Measurements from ENCODE around the gene SFXN1. TPM values are rescaled to one million over a fixed set of nuclear protein-coding genes. Genes with fewer than 3 reads are reported as not detected.
"Not testable (repeated sequence)": the region's sequence is repeated elsewhere in the genome, so short reads cannot be mapped to it uniquely, and the experiment has no call there.

Gene SFXN1
- total and polyA plus RNA-seq, 8 donors: 4.3 to 18.1 (median 10.5) TPM

DNA sequence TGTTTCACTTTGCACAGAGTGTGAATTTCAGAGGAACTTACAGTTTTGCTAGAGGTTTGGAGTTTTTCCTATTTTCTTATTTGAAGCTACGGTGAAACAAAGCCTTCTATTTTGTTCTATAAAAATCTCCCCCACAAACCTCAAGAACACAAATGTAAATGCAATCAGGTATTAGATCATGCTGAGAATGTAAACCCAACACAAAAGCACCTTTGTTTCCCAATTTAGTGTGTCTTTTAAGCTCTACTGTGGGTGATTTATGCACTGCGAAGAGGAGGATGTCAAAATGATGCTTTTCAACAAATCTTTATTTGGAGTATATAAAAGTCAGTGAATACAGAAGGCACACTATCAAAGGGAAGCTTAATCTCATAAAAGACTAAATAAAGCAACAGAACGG is 30.1 kb upstream of the SFXN1 start:
- Histone ChIP-seq H3K27me3 (peaks cover 0 to 22% (median 0%) of the 10 kb centered on the region in 4 donors), H3K9me3 (no peaks in the 10 kb centered on the region), H3K36me3 (no peaks in the 10 kb centered on the region), H3K27ac (no peak overlapping the region), H3K4me3 (no peak overlapping the region), H3K4me1 (peaks cover 0 to 7% (median 5%) of the 10 kb centered on the region in 3 donors)
- TF ChIP-seq, protein P1, sequence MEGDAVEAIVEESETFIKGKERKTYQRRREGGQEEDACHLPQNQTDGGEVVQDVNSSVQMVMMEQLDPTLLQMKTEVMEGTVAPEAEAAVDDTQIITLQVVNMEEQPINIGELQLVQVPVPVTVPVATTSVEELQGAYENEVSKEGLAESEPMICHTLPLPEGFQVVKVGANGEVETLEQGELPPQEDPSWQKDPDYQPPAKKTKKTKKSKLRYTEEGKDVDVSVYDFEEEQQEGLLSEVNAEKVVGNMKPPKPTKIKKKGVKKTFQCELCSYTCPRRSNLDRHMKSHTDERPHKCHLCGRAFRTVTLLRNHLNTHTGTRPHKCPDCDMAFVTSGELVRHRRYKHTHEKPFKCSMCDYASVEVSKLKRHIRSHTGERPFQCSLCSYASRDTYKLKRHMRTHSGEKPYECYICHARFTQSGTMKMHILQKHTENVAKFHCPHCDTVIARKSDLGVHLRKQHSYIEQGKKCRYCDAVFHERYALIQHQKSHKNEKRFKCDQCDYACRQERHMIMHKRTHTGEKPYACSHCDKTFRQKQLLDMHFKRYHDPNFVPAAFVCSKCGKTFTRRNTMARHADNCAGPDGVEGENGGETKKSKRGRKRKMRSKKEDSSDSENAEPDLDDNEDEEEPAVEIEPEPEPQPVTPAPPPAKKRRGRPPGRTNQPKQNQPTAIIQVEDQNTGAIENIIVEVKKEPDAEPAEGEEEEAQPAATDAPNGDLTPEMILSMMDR (IDR thresholded peaks at IDR 0.05): no peak
- no peak for ATAC-seq
- no peak for FAIRE-seq
- intact Hi-C loops (cut with DNase I): no loop called here
- 41 to 43% methylated on average over 3 of the region's 3 CpGs for WGBS, 2 donors
- no peak for DNase-seq

DNA sequence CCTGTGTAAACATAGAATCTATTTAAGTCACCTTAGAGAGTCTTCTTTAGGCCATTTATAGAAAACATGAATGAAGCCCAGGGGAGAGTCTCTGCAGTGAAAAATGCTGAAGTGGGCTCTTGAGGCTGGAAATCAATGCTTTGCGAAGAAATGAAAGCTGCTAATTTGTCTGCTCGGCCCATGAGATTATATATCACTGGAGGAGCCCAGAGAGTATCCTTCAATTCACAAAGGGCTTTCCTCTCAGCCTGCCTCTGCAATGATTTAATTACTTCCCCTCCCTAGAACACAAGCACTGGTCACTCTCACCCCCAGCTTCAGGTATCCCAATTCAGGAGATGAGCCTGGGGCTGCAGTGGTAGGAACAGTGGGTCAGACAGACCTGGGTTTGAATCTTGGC is 26.2 kb upstream of the SFXN1 start:
- intact Hi-C loops (cut with DNase I): no loop called here
- TF ChIP-seq, protein P1 (IDR thresholded peaks at IDR 0.05): no peak
- 72 to 76% methylated on average over 2 of the region's 2 CpGs for WGBS, 2 donors
- no peak for DNase-seq
- Histone ChIP-seq H3K4me1 (no peaks in the 10 kb centered on the region), H3K27ac (no peak overlapping the region), H3K9me3 (no peaks in the 10 kb centered on the region), H3K36me3 (no peaks in the 10 kb centered on the region), H3K27me3 (peaks cover 0 to 11% (median 0%) of the 10 kb centered on the region in 4 donors), H3K4me3 (no peak overlapping the region)
- no peak for FAIRE-seq
- no peak for ATAC-seq

DNA sequence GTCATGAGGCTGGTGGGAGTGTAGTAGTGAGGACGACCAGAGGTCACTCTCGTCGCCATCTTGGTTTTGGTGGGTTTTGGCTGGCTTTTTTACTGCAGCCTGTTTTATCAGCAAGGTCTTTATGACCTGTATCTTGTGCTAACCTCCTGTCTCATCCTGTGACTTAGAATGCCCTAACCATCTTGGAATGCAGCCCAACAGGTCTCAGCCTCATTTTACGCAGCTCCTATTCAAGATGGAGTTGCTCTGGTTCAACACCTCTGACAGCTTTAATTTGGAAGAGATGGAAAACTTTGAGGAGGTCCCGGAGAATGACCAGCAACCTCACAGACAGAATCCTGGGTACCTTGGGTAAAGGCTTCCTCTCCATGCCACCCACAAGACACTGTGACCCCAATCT is 24.0 kb upstream of the SFXN1 start:
- ATAC-seq; intact Hi-C loops (cut with DNase I); FAIRE-seq: not testable (repeated sequence)

GRCh38 chr5:175456105-175456742 is 22.1 kb upstream of the SFXN1 start:
- H3K27me3 ChIP-seq: peaks cover 0 to 12% (median 0%) of the 10 kb centered on the region in 4 donors
- no peaks in the 10 kb centered on the region for H3K4me1 ChIP-seq
- H3K27ac ChIP-seq: no peak overlapping the region
- no peaks in the 10 kb centered on the region for H3K36me3 ChIP-seq
- no peak for DNase-seq
- H3K9me3 ChIP-seq: no peaks in the 10 kb centered on the region
- ATAC-seq: no peak
- TF ChIP-seq, protein P1 (IDR thresholded peaks at IDR 0.05): no peak
- intact Hi-C loops (cut with DNase I): no loop called here
- no peak overlapping the region for H3K4me3 ChIP-seq
- FAIRE-seq: no peak
- 66 to 71% methylated on average over 11 of the region's 11 CpGs for WGBS, 2 donors

More for the DNA sequence above, 24.0 kb upstream of the SFXN1 start:
- not testable (repeated sequence) for DNase-seq, H3K4me1 ChIP-seq, H3K9me3 ChIP-seq, H3K27ac ChIP-seq, H3K4me3 ChIP-seq, H3K36me3 ChIP-seq
- H3K27me3 ChIP-seq: peaks cover 0 to 14% (median 0%) of the 10 kb centered on the region in 4 donors
- 73 to 86% methylated on average over 5 of the region's 5 CpGs for WGBS, 2 donors

- no peak overlapping the region for H3K4me3 ChIP-seq
- no peaks in the 10 kb centered on the region for H3K9me3 ChIP-seq
- peaks cover 0 to 10% (median 0%) of the 10 kb centered on the region in 4 donors for H3K27me3 ChIP-seq
- ATAC-seq: no peak
- H3K36me3 ChIP-seq: no peaks in the 10 kb centered on the region
- 53 to 61% methylated on average over 1 of the region's 1 CpG for WGBS, 2 donors
- DNase-seq: no peak
- no peak for FAIRE-seq
- intact Hi-C loops (cut with DNase I): no loop called here
- no peaks in the 10 kb centered on the region for H3K4me1 ChIP-seq
- no peak overlapping the region for H3K27ac ChIP-seq
- TF ChIP-seq, protein P1 (IDR thresholded peaks at IDR 0.05): no peak
Measured at GRCh38 chr5:175457466-175457865, 20.9 kb upstream of the SFXN1 start.
